ENCODE measurements around the gene TRAF7.

- no peak for TF ChIP-seq CTCF (IDR thresholded peaks at IDR 0.05)
- no peak for TF ChIP-seq POLR2A (IDR thresholded peaks at IDR 0.05)
These were observed 30.5 kb downstream of the TRAF7 start for GRCh38 chr16:2186064-2186463.
